IMR-90 (cell line): ENCODE measurements around the gene CADM2. TPM values are rescaled to one million over a fixed set of nuclear protein-coding genes. Genes with fewer than 3 reads are reported as not detected.

Source experiments
- ATAC-seq: fragments of 200-7000 bp; cut with Tn5 transposase; 2 replicates; pipeline ENCODE4 v1.9.1; 2020; ENCODE audit warnings: low read depth, mild to moderate bottlenecking, moderate library complexity
- BruUV-seq: library from RNA; stranded (reverse); fragments of 400-500 nt; replicated peaks from 2 replicates; lab custom pipeline; 2021; lab: Mats Ljungman, UMichigan
- CTCF ChIA-PET: fragments of 300-600 bp; formaldehyde crosslinking; extraction: SDS; loops from one replicate; lab custom pipeline; 2021; ENCODE audit warnings: antibody characterized with exemption; lab: Yijun Ruan, JAX
- POLR2A ChIA-PET: fragments of 300-600 bp; sonication (Branson Sonifier 250); formaldehyde crosslinking; loops from one replicate; lab custom pipeline; 2022; ENCODE audit warnings: antibody characterized with exemption; ENCODE audit not compliant: unreplicated experiment; lab: Charles Lee
- DNase-seq: peaks from one replicate; pipeline ENCODE4 v3.0.0; 2013
- H2AFZ ChIP-seq: replicated peaks from 2 replicates; pipeline ENCODE3; 2013; ENCODE audit warnings: low read length, mild to moderate bottlenecking; ENCODE audit not compliant: poor library complexity
- H2AK5ac ChIP-seq: 2 replicates; pipeline ENCODE4 v1.6.1; 2013; ENCODE audit warnings: low read depth, low read length, inconsistent platforms
- H2AK9ac ChIP-seq: replicated peaks from 2 replicates; pipeline ENCODE3; 2013; ENCODE audit warnings: mild to moderate bottlenecking, low read depth, low read length, moderate library complexity; ENCODE audit not compliant: poor library complexity
- H2BK120ac ChIP-seq: 2 replicates; pipeline ENCODE4 v1.6.1; 2013; ENCODE audit warnings: low read depth, low read length, inconsistent platforms
- H2BK15ac ChIP-seq: 3 replicates; pipeline ENCODE4 v1.6.1; 2013; ENCODE audit warnings: low read depth, low read length, inconsistent platforms
- H2BK20ac ChIP-seq: 2 replicates; pipeline ENCODE4 v1.6.1; 2013; ENCODE audit warnings: low read depth, mild to moderate bottlenecking, inconsistent platforms, low read length, moderate library complexity
- H2BK5ac ChIP-seq: 2 replicates; pipeline ENCODE4 v1.6.1; 2013; ENCODE audit warnings: mild to moderate bottlenecking, low read depth, low read length, inconsistent platforms; ENCODE audit not compliant: poor library complexity, severe bottlenecking
- H3K14ac ChIP-seq: replicated peaks from 2 replicates; pipeline ENCODE4 v1.6.1; 2013; ENCODE audit warnings: low read depth, low read length, inconsistent platforms
- H3K18ac ChIP-seq: 2 replicates; pipeline ENCODE4 v1.6.1; 2013; ENCODE audit warnings: low read depth, low read length, control low read depth
- H3K23ac ChIP-seq: 2 replicates; pipeline ENCODE4 v1.6.1; 2013; ENCODE audit warnings: low read depth, low read length, inconsistent platforms
- H3K27ac ChIP-seq: 2 replicates; pipeline ENCODE4 v1.5.1; 2013; ENCODE audit warnings: mild to moderate bottlenecking, control low read depth, low read length; ENCODE audit not compliant: insufficient read depth
- H3K27me3 ChIP-seq: 2 replicates; pipeline ENCODE4 v1.6.1; 2013; ENCODE audit warnings: low read length; ENCODE audit not compliant: control insufficient read depth, insufficient read depth
- H3K36me3 ChIP-seq: 2 replicates; pipeline ENCODE4 v1.6.1; 2013; ENCODE audit warnings: low read length, mixed read lengths; ENCODE audit not compliant: control insufficient read depth, insufficient read depth
- H3K4ac ChIP-seq: 2 replicates; pipeline ENCODE4 v1.6.1; 2013; ENCODE audit warnings: low read depth, low read length, inconsistent platforms
- H3K4me1 ChIP-seq: 2 replicates; pipeline ENCODE4 v1.6.1; 2013; ENCODE audit warnings: low read length, mixed read lengths; ENCODE audit not compliant: control insufficient read depth, insufficient read depth
- H3K4me2 ChIP-seq: 2 replicates; pipeline ENCODE4 v1.6.1; 2013; ENCODE audit warnings: low read depth, mild to moderate bottlenecking, control low read depth, low read length, moderate library complexity
- H3K4me3 ChIP-seq: 2 replicates; pipeline ENCODE4 v1.5.1; 2013; ENCODE audit warnings: low read depth, mild to moderate bottlenecking, control low read depth, low read length, moderate library complexity; ENCODE audit not compliant: insufficient read depth
- H3K56ac ChIP-seq: 2 replicates; pipeline ENCODE4 v1.6.1; 2013; ENCODE audit warnings: low read length, inconsistent platforms; ENCODE audit not compliant: insufficient read depth; ENCODE audit errors: extremely low read depth
- H3K79me1 ChIP-seq, 2 experiments: 2 replicates each; pipeline ENCODE4 v1.6.1; 2013; ENCODE audit warnings: low read length in 2 of 2, inconsistent platforms in 1 of 2, low read depth in 1 of 2
- H3K9ac ChIP-seq: 2 replicates; pipeline ENCODE4 v1.6.1; 2013; ENCODE audit warnings: low read depth, low read length, control low read depth
- H3K9me1 ChIP-seq: 2 replicates; pipeline ENCODE4 v1.6.1; 2013; ENCODE audit warnings: low read length, inconsistent platforms; ENCODE audit not compliant: insufficient read depth
- H3K9me3 ChIP-seq: 2 replicates; pipeline ENCODE4 v1.6.1; 2013; ENCODE audit warnings: low read length; ENCODE audit not compliant: control insufficient read depth, insufficient read depth
- H4K20me1 ChIP-seq: 2 replicates; pipeline ENCODE4 v1.6.1; 2013; ENCODE audit warnings: low read length, inconsistent platforms; ENCODE audit not compliant: insufficient read depth
- H4K5ac ChIP-seq: 2 replicates; pipeline ENCODE4 v1.6.1; 2013; ENCODE audit warnings: mild to moderate bottlenecking, low read depth, low read length, control low read depth
- H4K8ac ChIP-seq, 2 experiments: 2 replicates each; pipeline ENCODE4 v1.6.1; 2013; ENCODE audit warnings: low read depth in 2 of 2, low read length in 2 of 2, control low read depth in 1 of 2, inconsistent platforms in 1 of 2
- H4K91ac ChIP-seq: 2 replicates; pipeline ENCODE4 v1.6.1; 2013; ENCODE audit warnings: low read depth, low read length, inconsistent platforms; ENCODE audit not compliant: insufficient read depth
- CHD1 ChIP-seq: IDR thresholded peaks from 2 replicates; pipeline ENCODE4 v1.6.1; 2012; ENCODE audit warnings: low read depth, low read length, improper control_type of control experiment
- ELK1 ChIP-seq: fragments of 150-350 bp; IDR thresholded peaks from 2 replicates; pipeline ENCODE4 v1.6.1; 2016; ENCODE audit warnings: low read depth, mild to moderate bottlenecking, low read length, moderate library complexity, borderline replicate concordance
- MAFK ChIP-seq: IDR thresholded peaks from 2 replicates; pipeline ENCODE4 v1.6.1; 2012; ENCODE audit warnings: low read depth, low read length, improper control_type of control experiment
- RAD21 ChIP-seq: IDR thresholded peaks from 2 replicates; pipeline ENCODE4 v1.6.1; 2012; ENCODE audit warnings: low read length, improper control_type of control experiment
- RCOR1 ChIP-seq: IDR thresholded peaks from 2 replicates; pipeline ENCODE4 v1.6.1; 2012; ENCODE audit warnings: mild to moderate bottlenecking, low read length, improper control_type of control experiment; ENCODE audit not compliant: insufficient replicate concordance
- SMC3 ChIP-seq: fragments of 150-350 bp; IDR thresholded peaks from 2 replicates; pipeline ENCODE4 v1.6.1; 2016; ENCODE audit warnings: low read depth, mild to moderate bottlenecking, antibody characterized with exemption, low read length, moderate library complexity
- WGBS, 2 experiments: methylation state at CpG; one replicate each; pipeline versions ENCODE4 v1.1.5 to v1.1.7; 2013; ENCODE audit warnings: missing lambda C conversion rate in 2 of 2; ENCODE audit not compliant: insufficient read length in 1 of 2; ENCODE audit errors: extremely low coverage in 2 of 2; 5-methylcytosine and 5-hydroxymethylcytosine counted together
- dilution Hi-C: fragments of 300-500 bp; cut with HindIII; formaldehyde crosslinking; loops from one replicate; pipeline ENCODE4 v1.14.3; 2018; ENCODE audit warnings: low sequenced_read_pairs; ENCODE audit not compliant: unreplicated experiment
- in situ Hi-C: fragments of 300-500 bp; cut with MboI; formaldehyde crosslinking; loops from 3 replicates; pipeline ENCODE4 v1.14.3; 2019; ENCODE audit warnings: low sequenced_read_pairs, inconsistent platforms, mixed read lengths
- intact Hi-C: fragments of 100-400 bp; cut with micrococcal nuclease; formaldehyde crosslinking; loops from 2 replicates; pipeline ENCODE4 v1.10.0; 2022
- polyA plus RNA-seq, 3 experiments: library from polyadenylated mRNA; depleted of rRNA; stranded (reverse); fragments of >200 nt; gene quantifications; 2 replicates each; pipeline ENCODE4 v1.2.3, GENCODE V29; 2012; ENCODE audit warnings: low replicate concordance in 1 of 3
- total RNA-seq: library from RNA; depleted of rRNA; stranded (reverse); fragments of >200 nt; gene quantifications from 2 replicates; pipeline ENCODE4 v1.2.3, GENCODE V29; 2012

The CADM2 gene
- total and polyA plus RNA-seq, 2 of the 4 experiments (the other 2 are of a cell fraction), result not detected

GRCh38 chr3:84943379-84943778, 15.4 kb upstream of the CADM2 start:
- Histone ChIP-seq H3K9ac (no peak overlapping the region), H4K91ac (no peak overlapping the region), H4K8ac (no peak overlapping the region), H3K23ac (no peak overlapping the region), H3K36me3 (no peaks in the 10 kb centered on the region), H3K14ac (no peak overlapping the region), H2BK15ac (no peak overlapping the region), H3K56ac (no peak overlapping the region), H2BK20ac (no peak overlapping the region), H2AFZ (no peak overlapping the region), H3K9me1 (no peaks in the 10 kb centered on the region), H4K5ac (no peak overlapping the region), H3K9me3 (peaks cover 2% of the 10 kb centered on the region; the same call in 1 of the 2 replicates), H2BK5ac (no peak overlapping the region), H2BK120ac (no peak overlapping the region), H3K27ac (no peak overlapping the region), H3K4me2 (no peak overlapping the region), H3K4me3 (no peak overlapping the region), H3K4ac (no peak overlapping the region), H4K20me1 (no peaks in the 10 kb centered on the region), H3K27me3 (no peaks in the 10 kb centered on the region), H3K4me1 (no peaks in the 10 kb centered on the region), H3K79me1 (no peaks in the 10 kb centered on the region), H2AK5ac (no peak overlapping the region), H3K18ac (no peak overlapping the region), H2AK9ac (no peak overlapping the region)
- intact Hi-C loops, result no loop called here
- ChIA-PET CTCF (no interaction called here), POLR2A (no interaction called here)
- in situ Hi-C loops, result no loop called here
- DNase-seq, result no peak
- no TSS peak for BruUV-seq
- dilution Hi-C loops, result no loop called here
- ATAC-seq, result no peak
- 47% methylated on average over 3 of the region's 4 CpGs; no CpG with 5 or more reads in 1 of the 2 experiments for WGBS, 2 experiments
- no peak for TF ChIP-seq MAFK
- no peak for TF ChIP-seq ELK1
- TF ChIP-seq RAD21, result no peak
- no peak for TF ChIP-seq SMC3
- no peak for TF ChIP-seq RCOR1
- no peak for TF ChIP-seq CHD1
